Measurements from ENCODE around the gene FOXK1.
A peak's percentile ranks its signal among the peaks of the same experiment; 100 is the strongest.
"Not testable (repeated sequence)": the region's sequence is repeated elsewhere in the genome, so short reads cannot be mapped to it uniquely, and the experiment has no call there.

Gene FOXK1

GRCh38 chr7:4683043-4683883, 1.2 kb downstream of the FOXK1 start:
- Mint-ChIP-seq H3K4me1 (ENCODE audit: low read depth) (peaks cover 20% of the 10 kb centered on the region), H3K9me3 (no peaks in the 10 kb centered on the region), H3K36me3 (ENCODE audit: low read depth) (peaks cover 14% of the 10 kb centered on the region), H3K27me3 (ENCODE audit: low read depth) (no peaks in the 10 kb centered on the region), H3K27ac (peak overlapping the region; percentile 97), H3K4me3 (peak overlapping the region; percentile 93)
- peak; percentile 13 for DNase-seq (ENCODE audit: low spot score)

DNA sequence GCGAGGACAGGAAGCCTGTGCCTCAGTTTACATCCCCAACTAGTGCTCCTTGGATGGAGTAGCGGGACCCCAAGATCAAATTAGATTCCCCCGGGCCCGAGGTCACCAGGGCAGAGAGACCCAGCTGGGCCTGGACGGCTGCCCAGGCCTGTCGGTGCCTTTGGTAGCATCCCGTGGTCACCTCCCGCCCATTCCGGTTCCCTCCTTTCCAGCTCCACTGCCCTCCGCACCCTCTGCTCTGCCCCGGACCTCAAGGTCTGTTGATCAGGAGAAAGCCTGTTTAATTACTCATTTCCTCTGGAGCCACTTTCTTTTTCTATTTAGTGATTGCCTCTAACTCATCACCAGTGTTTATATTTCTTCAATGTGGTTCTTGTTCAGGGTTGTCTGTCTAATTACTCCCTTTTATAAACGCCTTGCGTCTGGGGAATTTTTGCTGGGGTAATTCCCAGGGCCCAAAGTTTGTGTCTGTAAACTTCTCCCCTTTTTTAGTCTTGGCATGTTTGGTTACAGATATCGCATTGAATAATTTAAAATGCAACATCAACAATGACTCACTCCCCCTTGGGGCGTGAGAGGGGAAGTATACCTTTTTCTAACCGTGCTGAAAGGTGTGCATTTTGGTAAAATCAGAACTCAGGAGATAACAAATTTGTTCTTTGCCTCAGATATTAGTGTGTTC, 1.9 kb downstream of the FOXK1 start:
- H3K36me3 Mint-ChIP-seq (ENCODE audit: low read depth) = peaks cover 17% of the 10 kb centered on the region
- no peaks in the 10 kb centered on the region for H3K27me3 Mint-ChIP-seq (ENCODE audit: low read depth)
- H3K4me3 Mint-ChIP-seq = peak overlapping the region; percentile 93
- DNase-seq (ENCODE audit: low spot score) = peak; percentile 41
- H3K27ac Mint-ChIP-seq = peak overlapping the region; percentile 97
- peaks cover 23% of the 10 kb centered on the region for H3K4me1 Mint-ChIP-seq (ENCODE audit: low read depth)
- H3K9me3 Mint-ChIP-seq = no peaks in the 10 kb centered on the region

- Mint-ChIP-seq H3K4me3 (peak overlapping the region; percentile 93), H3K9me3 (no peaks in the 10 kb centered on the region), H3K4me1 (ENCODE audit: low read depth) (peaks cover 23% of the 10 kb centered on the region), H3K27me3 (ENCODE audit: low read depth) (no peaks in the 10 kb centered on the region), H3K27ac (peak overlapping the region; percentile 97), H3K36me3 (ENCODE audit: low read depth) (peaks cover 17% of the 10 kb centered on the region)
- no peak for DNase-seq (ENCODE audit: low spot score)
These were observed 2.8 kb downstream of the FOXK1 start for GRCh38 chr7:4684846-4685245.

DNA sequence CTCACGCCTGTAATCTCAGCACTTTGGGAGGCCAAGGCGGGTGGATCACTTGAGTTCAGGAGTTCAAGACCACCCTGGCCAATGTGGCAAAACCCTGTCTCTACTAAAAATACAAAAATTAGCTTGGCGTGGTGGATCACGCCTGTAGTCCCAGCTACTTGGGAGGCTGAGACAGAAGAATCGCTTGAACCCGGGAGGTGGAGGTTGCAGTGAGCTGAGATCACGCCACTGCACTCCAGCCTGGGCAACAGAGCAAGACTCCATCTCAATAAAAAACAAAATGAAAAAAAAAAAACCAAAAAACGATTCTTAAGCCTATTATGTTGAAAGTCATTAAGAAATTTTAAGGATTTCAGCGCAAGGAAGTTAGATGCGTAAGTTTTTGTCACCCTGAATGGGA, 3.6 kb downstream of the FOXK1 start:
- H3K4me3 Mint-ChIP-seq; H3K27me3 Mint-ChIP-seq (ENCODE audit: low read depth); H3K27ac Mint-ChIP-seq; H3K9me3 Mint-ChIP-seq; DNase-seq (ENCODE audit: low spot score): not testable (repeated sequence)
- H3K4me1 Mint-ChIP-seq (ENCODE audit: low read depth) = peaks cover 23% of the 10 kb centered on the region
- H3K36me3 Mint-ChIP-seq (ENCODE audit: low read depth) = peaks cover 17% of the 10 kb centered on the region

DNA sequence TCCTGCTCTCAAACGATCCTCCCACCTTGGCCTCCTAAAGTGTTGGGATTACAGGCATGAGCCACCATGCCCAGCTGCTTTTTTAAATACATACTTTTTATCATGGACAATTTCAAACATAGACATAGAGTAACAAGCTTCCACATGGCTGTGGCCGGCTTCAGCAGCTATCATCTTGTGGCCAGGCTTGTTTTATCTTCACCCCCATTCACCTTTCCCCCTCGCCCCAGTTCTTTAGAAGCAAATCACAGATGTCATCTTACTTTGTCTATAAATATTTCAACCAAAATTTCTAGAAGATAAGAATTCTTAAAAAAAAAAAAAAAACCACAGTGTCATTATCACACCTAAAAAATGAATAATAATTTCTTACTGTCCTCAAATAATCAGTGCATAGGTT, 5.9 kb downstream of the FOXK1 start:
- Mint-ChIP-seq H3K4me3 (no peak overlapping the region), H3K27me3 (ENCODE audit: low read depth) (no peaks in the 10 kb centered on the region), H3K36me3 (ENCODE audit: low read depth) (peaks cover 20% of the 10 kb centered on the region), H3K9me3 (no peaks in the 10 kb centered on the region), H3K4me1 (ENCODE audit: low read depth) (peaks cover 23% of the 10 kb centered on the region), H3K27ac (no peak overlapping the region)
- no peak for DNase-seq (ENCODE audit: low spot score)

DNA sequence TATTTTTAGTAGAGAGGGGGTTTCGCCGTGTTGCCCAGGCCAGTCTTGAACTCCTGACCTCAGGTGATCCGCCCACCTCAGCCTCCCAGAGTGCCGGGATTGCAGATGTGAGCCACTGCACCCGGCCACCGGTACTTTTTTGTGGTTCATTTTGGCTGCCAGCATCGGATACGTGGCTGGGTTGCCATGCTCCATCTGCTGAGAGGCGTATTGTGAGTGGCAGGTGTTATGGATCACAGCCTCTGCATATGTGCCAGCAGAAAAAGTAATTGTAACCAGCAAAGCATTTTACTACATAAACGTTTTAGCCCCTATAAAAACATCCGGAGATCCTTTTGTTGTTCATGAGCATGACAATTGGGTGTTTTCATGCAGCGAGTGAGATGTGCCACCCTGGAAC, 7.1 kb downstream of the FOXK1 start:
- Mint-ChIP-seq H3K4me3 (no peak overlapping the region), H3K9me3 (no peaks in the 10 kb centered on the region), H3K36me3 (ENCODE audit: low read depth) (peaks cover 17% of the 10 kb centered on the region), H3K27me3 (ENCODE audit: low read depth) (no peaks in the 10 kb centered on the region), H3K4me1 (ENCODE audit: low read depth) (peaks cover 20% of the 10 kb centered on the region), H3K27ac (no peak overlapping the region)
- no peak for DNase-seq (ENCODE audit: low spot score)

DNA sequence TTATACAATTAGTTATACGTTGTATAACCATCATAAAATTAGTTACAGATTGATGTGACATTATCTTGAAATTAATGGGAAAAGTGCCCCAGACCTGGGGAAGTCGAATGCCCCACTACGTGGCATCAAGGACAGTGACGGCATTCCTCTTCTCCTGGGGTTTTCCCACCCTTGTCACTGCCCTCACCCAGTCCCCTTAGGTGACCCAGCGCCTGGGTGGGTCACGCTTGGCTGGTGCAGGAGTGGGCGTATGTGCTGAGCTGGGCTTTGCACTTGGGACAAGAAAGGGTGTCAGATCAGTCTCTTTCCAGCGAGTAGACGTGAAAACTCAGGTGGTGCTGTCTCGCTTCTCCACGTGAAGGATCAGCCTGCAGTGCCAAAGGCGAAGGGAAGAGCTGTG, 7.6 kb downstream of the FOXK1 start:
- DNase-seq (ENCODE audit: low spot score) = no peak
- H3K4me1 Mint-ChIP-seq (ENCODE audit: low read depth) = peaks cover 15% of the 10 kb centered on the region
- no peaks in the 10 kb centered on the region for H3K27me3 Mint-ChIP-seq (ENCODE audit: low read depth)
- no peak overlapping the region for H3K27ac Mint-ChIP-seq
- peaks cover 12% of the 10 kb centered on the region for H3K36me3 Mint-ChIP-seq (ENCODE audit: low read depth)
- H3K9me3 Mint-ChIP-seq = no peaks in the 10 kb centered on the region
- no peak overlapping the region for H3K4me3 Mint-ChIP-seq

DNA sequence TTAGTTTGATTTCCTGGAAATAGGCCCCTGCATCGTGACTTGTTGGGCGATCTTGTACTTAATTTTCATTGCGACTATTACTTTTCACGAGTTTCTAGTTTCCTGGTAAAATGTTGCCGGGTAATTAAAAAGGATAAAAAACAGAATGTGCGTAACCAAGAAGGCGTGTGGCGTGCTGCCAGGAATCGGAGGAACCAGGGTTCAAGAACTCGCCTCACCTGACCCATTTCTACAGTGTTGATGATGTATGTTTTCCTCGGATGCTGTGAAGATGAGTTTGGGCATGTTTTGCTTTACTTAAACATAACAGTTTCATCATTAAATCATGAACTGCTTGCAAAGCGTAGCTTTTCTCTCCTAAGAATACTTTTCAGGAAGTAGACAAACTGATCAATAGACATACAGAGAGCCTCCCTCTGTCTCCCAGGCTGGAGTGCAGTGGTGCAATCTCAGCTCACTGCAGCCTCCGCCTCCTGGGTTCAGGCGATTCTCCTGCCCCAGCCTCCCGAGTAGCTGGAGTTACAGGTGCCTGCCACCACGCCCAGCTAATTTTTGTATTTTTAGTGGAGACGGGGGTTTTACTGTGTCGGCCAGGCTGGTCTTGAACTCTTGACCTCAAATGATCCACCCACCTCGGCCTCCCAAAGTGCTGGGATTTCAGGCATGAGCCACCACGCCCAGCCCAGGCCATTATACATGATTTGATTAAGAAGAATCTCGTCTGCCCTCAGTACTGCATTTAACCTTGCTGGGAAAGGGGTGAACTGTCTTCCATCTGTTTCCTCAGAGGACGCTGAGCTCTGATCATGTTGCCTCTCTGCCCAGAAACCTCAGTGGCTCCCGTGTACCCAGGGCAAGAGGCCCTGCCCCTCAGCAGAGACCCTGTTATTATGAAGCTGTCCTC, 9.1 kb downstream of the FOXK1 start:
- peaks cover 13% of the 10 kb centered on the region for H3K4me1 Mint-ChIP-seq (ENCODE audit: low read depth)
- no peak for DNase-seq (ENCODE audit: low spot score)
- no peaks in the 10 kb centered on the region for H3K9me3 Mint-ChIP-seq
- H3K27ac Mint-ChIP-seq = no peak overlapping the region
- no peak overlapping the region for H3K4me3 Mint-ChIP-seq
- H3K36me3 Mint-ChIP-seq (ENCODE audit: low read depth) = peaks cover 9% of the 10 kb centered on the region
- H3K27me3 Mint-ChIP-seq (ENCODE audit: low read depth) = no peaks in the 10 kb centered on the region

- no peak overlapping the region for H3K27ac Mint-ChIP-seq
- H3K4me3 Mint-ChIP-seq = no peak overlapping the region
- DNase-seq (ENCODE audit: low spot score) = no peak
- no peaks in the 10 kb centered on the region for H3K27me3 Mint-ChIP-seq (ENCODE audit: low read depth)
- peaks cover 13% of the 10 kb centered on the region for H3K4me1 Mint-ChIP-seq (ENCODE audit: low read depth)
- H3K9me3 Mint-ChIP-seq = no peaks in the 10 kb centered on the region
- peaks cover 8% of the 10 kb centered on the region for H3K36me3 Mint-ChIP-seq (ENCODE audit: low read depth)
These were observed 10.0 kb downstream of the FOXK1 start for GRCh38 chr7:4692055-4692454.

DNA sequence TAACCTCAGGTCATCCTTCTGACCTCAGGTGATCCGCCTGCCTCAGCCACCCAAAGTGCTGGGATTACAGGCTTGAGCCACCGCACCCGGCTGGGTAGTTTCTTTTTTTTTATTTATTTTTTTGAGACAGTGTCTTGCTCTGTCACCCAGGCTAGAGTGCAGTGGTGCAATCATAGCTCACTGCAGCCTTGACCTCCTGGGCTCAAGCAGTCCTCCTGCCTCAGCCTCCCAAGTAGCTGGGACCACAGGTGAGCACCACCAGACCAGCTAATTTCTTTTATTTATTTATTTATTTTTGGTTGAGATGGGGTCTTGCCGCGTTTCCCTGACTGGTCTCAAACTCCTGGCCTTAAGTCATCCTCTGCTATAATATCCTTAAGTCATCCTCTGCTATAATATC, 10.5 kb downstream of the FOXK1 start:
- not testable (repeated sequence) for H3K27me3 Mint-ChIP-seq (ENCODE audit: low read depth); H3K9me3 Mint-ChIP-seq; H3K4me3 Mint-ChIP-seq; H3K27ac Mint-ChIP-seq; DNase-seq (ENCODE audit: low spot score); H3K36me3 Mint-ChIP-seq (ENCODE audit: low read depth)
- H3K4me1 Mint-ChIP-seq (ENCODE audit: low read depth) = peaks cover 13% of the 10 kb centered on the region

GRCh38 chr7:4693152-4693551, 11.1 kb downstream of the FOXK1 start:
- no peak overlapping the region for H3K4me3 Mint-ChIP-seq
- peaks cover 11% of the 10 kb centered on the region for H3K4me1 Mint-ChIP-seq (ENCODE audit: low read depth)
- no peaks in the 10 kb centered on the region for H3K27me3 Mint-ChIP-seq (ENCODE audit: low read depth)
- no peak for DNase-seq (ENCODE audit: low spot score)
- H3K27ac Mint-ChIP-seq = no peak overlapping the region
- H3K9me3 Mint-ChIP-seq = no peaks in the 10 kb centered on the region
- peaks cover 5% of the 10 kb centered on the region for H3K36me3 Mint-ChIP-seq (ENCODE audit: low read depth)

DNA sequence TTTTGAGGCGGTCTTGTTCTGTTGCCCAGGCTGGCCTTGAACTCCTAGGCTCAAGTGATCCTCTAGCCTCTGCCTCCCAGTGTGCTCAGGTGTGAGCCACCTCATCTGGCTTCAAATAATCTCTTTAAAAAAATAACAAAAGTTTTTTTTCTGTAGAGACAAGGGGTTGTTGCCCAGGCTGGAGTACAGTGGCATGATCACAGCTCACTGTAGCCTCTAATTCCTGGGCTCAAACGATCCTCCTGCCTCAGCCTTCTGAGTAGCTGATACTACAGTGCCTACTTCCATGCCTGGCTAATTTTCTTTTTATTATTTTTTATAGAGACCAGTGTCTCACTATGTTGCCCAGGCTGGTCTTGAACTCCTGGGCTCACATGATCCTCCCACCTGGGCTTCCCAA, 11.7 kb downstream of the FOXK1 start:
- Mint-ChIP-seq H3K27me3 (ENCODE audit: low read depth) (no peaks in the 10 kb centered on the region), H3K27ac (no peak overlapping the region), H3K36me3 (ENCODE audit: low read depth) (peaks cover 3% of the 10 kb centered on the region), H3K4me1 (ENCODE audit: low read depth) (peaks cover 8% of the 10 kb centered on the region), H3K4me3 (no peak overlapping the region), H3K9me3 (no peaks in the 10 kb centered on the region)
- no peak for DNase-seq (ENCODE audit: low spot score)

GRCh38 chr7:4694305-4694704, 12.2 kb downstream of the FOXK1 start:
- H3K9me3 Mint-ChIP-seq = no peaks in the 10 kb centered on the region
- H3K36me3 Mint-ChIP-seq (ENCODE audit: low read depth) = peaks cover 3% of the 10 kb centered on the region
- H3K27ac Mint-ChIP-seq = no peak overlapping the region
- no peaks in the 10 kb centered on the region for H3K27me3 Mint-ChIP-seq (ENCODE audit: low read depth)
- H3K4me3 Mint-ChIP-seq = no peak overlapping the region
- H3K4me1 Mint-ChIP-seq (ENCODE audit: low read depth) = peaks cover 8% of the 10 kb centered on the region
- DNase-seq (ENCODE audit: low spot score) = no peak
